Lower leg skin (tissue), 4 donors: ENCODE data around the gene GSTA4. TPM values are rescaled to one million over a fixed set of nuclear protein-coding genes. Genes with fewer than 3 reads are reported as not detected.

ENCODE experiments used
- DNase-seq, 2 donors: peaks; one replicate each; pipeline ENCODE4 v3.0.0-alpha.2; 2019; ENCODE audit warnings: low spot score in 2 of 2
- H3K4me3 ChIP-seq: fragments of 200-600 bp; sonication (generic); 2 replicates; pipeline ENCODE4 v1.5.1; 2017; ENCODE audit warnings: mild to moderate bottlenecking, low read depth; ENCODE audit not compliant: poor library complexity, severe bottlenecking
- CTCF ChIP-seq, 3 donors: fragments of 450-650 bp; IDR thresholded peaks; one replicate each; pipeline ENCODE4 v1.5.1; 2016; ENCODE audit warnings: antibody characterized with exemption in 3 of 3, mild to moderate bottlenecking in 3 of 3, moderate library complexity in 2 of 3
- POLR2A ChIP-seq, 2 donors: fragments of 450-650 bp; IDR thresholded peaks; one replicate each; pipeline ENCODE4 v1.6.1; 2016 to 2017; ENCODE audit warnings: antibody characterized with exemption in 2 of 2, mild to moderate bottlenecking in 1 of 2, moderate library complexity in 1 of 2
- WGBS, 2 donors: methylation state at CpG; one replicate each; pipeline ENCODE4 v1.1.5; 2018; 5-methylcytosine and 5-hydroxymethylcytosine counted together
- intact Hi-C: fragments of 100-400 bp; cut with DNase I; formaldehyde crosslinking; loops from one replicate; pipeline ENCODE4 v1.15.0; 2023; ENCODE audit warnings: low total_unique reads
- total RNA-seq, 4 donors: library from RNA; depleted of rRNA; stranded (reverse); fragments of >200 nt; gene quantifications; one replicate each; pipeline ENCODE4 v1.1.0, GENCODE V29; 2016

The GSTA4 gene
- total RNA-seq, 4 donors from 2014 or later, result 114 to 148 (median 117) TPM

- 71 to 74% methylated on average over 3 of the region's 3 CpGs for WGBS, 2 donors
- H3K4me3 ChIP-seq, result no peak overlapping the region
- intact Hi-C loops, result no loop called here
- TF ChIP-seq POLR2A (IDR thresholded peaks at IDR 0.05) (no peak), CTCF (IDR thresholded peaks at IDR 0.05) (no peak)
- DNase-seq, result no peak
These were observed 25.1 kb upstream of the GSTA4 start for GRCh38 chr6:53020005-53020744.

GRCh38 chr6:53018446-53018845 is 23.4 kb upstream of the GSTA4 start:
- DNase-seq, result no peak

GRCh38 chr6:53015486-53015885 is 20.4 kb upstream of the GSTA4 start:
- no peak for TF ChIP-seq CTCF (IDR thresholded peaks at IDR 0.05)
- no peak for TF ChIP-seq POLR2A (IDR thresholded peaks at IDR 0.05)
- no peak for DNase-seq
- intact Hi-C loops, result no loop called here
- H3K4me3 ChIP-seq, result no peak overlapping the region
- WGBS, 2 donors, result 80 to 81% methylated on average over 1 of the region's 1 CpG

More at GRCh38 chr6:53018446-53018845, 23.4 kb upstream of the GSTA4 start:
- no peak overlapping the region for H3K4me3 ChIP-seq
- WGBS, 2 donors, result 97 to 98% methylated on average over 2 of the region's 2 CpGs
- intact Hi-C loops, result no loop called here
- TF ChIP-seq POLR2A (IDR thresholded peaks at IDR 0.05) (no peak), CTCF (IDR thresholded peaks at IDR 0.05) (no peak)

GRCh38 chr6:53014744-53015143 is 19.7 kb upstream of the GSTA4 start:
- 32 to 43% methylated on average over 1 of the region's 1 CpG for WGBS, 2 donors
- no peak for DNase-seq
- intact Hi-C loops, result no loop called here
- TF ChIP-seq CTCF (IDR thresholded peaks at IDR 0.05) (no peak), POLR2A (IDR thresholded peaks at IDR 0.05) (no peak)
- H3K4me3 ChIP-seq, result no peak overlapping the region

- H3K4me3 ChIP-seq, result no peak overlapping the region
- TF ChIP-seq POLR2A (IDR thresholded peaks at IDR 0.05) (no peak), CTCF (IDR thresholded peaks at IDR 0.05) (no peak)
- DNase-seq, result no peak
- intact Hi-C loops, result no loop called here
These were observed 19.0 kb upstream of the GSTA4 start for GRCh38 chr6:53014063-53014462.

- 50 to 81% methylated on average over 1 of the region's 1 CpG for WGBS, 2 donors
- TF ChIP-seq CTCF (IDR thresholded peaks at IDR 0.05), result no peak
- no peak for DNase-seq
- intact Hi-C loops, result no loop called here
- no peak overlapping the region for H3K4me3 ChIP-seq
These were observed 16.9 kb upstream of the GSTA4 start for GRCh38 chr6:53011979-53012378.
